OCI-LY1 (cell line): Measurements from ENCODE around the gene APOBEC2.

Source experiments
- CTCF ChIP-seq: fragments of 200-600 bp; sonication (generic), shearing (Covaris generic); IDR thresholded peaks from 2 replicates; pipeline ENCODE4 v1.5.1; 2017; ENCODE audit warnings: mild to moderate bottlenecking, antibody characterized with exemption, low read length, moderate library complexity, mixed read lengths
- EZH2 ChIP-seq: fragments of 200-600 bp; sonication (generic), shearing (Covaris generic); IDR thresholded peaks from 2 replicates; pipeline ENCODE4 v1.8.0; 2017; ENCODE audit warnings: borderline replicate concordance, mixed run types, mild to moderate bottlenecking, antibody characterized with exemption, low read length, moderate library complexity, mixed read lengths

- TF ChIP-seq CTCF (no peak), EZH2 (no peak)
Measured at GRCh38 chr6:41008011-41008410, 45.0 kb upstream of the APOBEC2 start.
